DMS 273 treated with DMSO at 0.1 percent for 48 hours (cell line): ENCODE data around the gene ADAMTS15.
"Not testable (repeated sequence)": the region's sequence is repeated elsewhere in the genome, so short reads cannot be mapped to it uniquely, and the experiment has no call there.

Experiments used
- DNase-seq: peaks from one replicate; lab custom pipeline; 2025; lab: John Stamatoyannopoulos, UW

Gene ADAMTS15

DNA sequence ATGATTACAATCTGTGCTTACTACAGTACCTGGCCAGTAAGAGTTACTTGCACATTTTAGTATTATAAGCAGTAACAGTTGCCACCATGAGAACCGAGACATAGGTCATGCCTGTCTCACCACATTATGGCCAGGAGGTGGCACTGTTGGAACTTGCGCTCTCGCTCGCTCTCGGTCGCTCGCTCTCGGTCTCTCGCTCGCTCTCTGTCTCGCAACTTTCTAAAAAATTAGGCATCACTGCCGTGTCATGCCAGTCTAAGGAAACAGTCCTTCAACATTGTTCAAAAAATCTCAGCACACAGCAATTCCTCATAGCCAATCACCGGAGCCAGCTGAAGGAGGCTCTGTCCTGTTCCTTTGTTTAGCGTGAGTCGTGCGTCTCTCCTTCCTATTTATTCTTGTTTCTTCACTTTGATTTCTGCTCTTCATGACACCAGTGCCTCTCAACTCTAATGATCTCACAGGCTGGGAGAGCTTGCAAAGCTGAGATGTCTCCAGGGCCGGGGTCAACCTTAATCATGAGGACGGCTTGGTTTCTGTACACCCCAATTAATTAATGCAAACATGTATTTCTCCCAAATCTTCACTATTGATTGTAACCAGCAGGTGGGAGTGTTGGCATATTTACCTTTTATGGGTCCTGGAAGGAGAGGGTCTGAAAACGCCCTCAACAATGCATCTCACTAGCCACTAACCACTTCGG, 13.8 kb upstream of the ADAMTS15 start:
- DNase-seq: peak; percentile 33

DNA sequence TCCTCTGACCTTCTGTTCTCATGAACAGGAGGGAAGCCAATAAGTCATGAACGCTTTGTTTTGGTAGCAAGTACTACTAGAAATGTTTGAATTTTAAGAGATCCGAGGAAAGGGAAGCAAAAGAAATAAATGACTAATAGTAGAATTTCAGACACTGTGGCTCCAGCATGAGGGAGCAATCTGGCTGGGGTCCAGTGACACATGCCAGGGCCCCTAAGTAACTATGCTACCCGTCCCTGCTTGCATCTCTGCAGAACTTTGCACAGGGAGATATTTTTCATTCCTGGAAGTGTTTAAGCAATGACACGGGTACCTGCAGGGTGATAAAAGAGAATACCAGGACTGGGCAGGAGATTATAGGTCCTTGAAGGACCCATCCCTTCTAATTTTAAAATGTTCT, 12.8 kb upstream of the ADAMTS15 start:
- DNase-seq: no peak

DNA sequence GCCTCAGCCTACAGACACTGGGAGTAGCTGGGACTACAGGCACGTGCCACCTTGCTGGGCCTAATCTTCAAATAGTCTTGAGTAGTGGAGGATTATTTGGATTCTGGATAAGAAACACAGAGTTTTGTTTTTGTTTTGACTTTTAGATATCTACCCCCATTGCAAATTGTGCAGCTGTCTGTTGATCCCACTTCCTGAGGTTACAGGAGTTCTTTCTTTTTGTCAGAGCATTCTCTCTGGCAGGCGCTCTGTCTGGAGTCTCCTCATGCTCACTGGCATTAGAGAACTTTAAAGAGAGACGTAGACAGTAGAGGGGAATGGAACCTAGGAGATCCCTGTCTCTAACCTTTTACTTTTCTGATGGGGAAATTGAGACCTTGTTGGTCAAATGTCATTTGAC, 12.3 kb upstream of the ADAMTS15 start:
- no peak for DNase-seq

DNA sequence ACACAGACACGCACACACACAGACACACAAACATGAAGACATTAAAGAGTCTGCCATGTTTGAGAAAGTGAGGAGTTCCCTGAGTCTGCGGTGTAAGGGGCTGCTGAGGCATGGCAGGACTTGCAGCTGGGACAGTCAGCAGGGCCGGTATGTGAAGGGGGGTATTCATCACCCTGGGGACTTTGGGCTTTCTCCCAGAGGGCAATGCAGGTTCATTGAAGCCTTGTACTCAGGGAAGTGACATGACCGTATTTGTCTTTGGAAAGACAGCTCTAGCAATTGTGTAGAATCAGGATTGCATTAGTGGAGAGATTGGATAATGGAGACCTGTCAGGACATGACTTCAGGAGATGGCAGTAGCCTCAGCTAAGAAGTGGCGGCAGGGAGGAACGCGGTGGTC, 10.6 kb upstream of the ADAMTS15 start:
- DNase-seq: no peak

DNA sequence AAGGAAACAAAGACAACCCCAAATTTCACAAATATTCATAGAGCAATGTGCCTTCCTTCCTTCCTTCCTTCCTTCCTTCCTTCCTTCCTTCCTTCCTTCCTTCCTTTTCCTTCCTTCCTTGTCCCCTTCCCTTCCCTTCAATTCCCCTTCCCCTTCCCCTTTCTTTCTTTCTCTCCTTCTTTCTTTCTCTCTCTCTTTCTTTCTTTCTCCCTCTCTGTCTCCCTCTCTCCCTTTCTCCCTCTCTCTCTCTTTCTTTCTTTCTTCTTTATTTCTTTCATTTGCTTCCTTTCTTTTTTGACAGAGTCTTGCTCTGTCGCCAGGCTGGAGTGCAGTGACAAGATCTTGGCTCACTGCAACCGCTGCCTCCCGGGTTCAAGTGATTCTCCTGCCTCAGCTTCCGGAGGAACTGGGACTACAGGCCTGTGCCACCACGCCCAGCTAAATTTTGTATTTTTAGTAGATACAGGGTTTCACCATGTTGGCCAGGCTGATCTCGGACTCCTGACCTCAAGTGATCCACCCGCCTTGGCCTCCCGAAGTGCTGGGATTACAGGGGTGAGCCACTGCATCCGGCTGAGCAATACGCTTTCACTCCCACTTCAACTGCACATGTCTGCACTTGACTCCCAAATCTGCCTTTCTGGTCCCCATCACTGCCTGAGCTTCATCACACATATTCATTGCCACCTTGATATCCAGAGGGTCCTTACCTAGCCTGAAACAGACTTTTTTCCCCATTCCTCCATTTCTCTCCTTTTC, 9.9 kb upstream of the ADAMTS15 start:
- not testable (repeated sequence) for DNase-seq

DNA sequence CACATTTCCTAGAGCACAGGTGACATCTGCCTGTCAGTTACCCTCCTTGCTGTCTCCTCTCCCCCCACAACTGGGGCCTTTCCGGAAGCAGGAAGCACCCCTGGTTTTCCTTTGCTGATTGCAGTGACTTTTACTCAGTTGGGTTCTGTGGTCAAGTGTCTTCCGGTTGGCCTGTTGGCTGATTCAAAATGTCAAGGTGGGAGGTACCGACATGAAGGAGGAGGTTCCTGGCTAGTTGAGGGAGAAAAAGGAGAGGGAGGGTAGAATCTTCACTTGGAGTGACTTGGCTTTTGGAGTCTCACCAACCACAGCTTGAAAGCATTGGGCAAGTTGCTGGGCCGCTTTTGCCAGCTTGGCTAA, 9.3 kb upstream of the ADAMTS15 start:
- DNase-seq: no peak

DNA sequence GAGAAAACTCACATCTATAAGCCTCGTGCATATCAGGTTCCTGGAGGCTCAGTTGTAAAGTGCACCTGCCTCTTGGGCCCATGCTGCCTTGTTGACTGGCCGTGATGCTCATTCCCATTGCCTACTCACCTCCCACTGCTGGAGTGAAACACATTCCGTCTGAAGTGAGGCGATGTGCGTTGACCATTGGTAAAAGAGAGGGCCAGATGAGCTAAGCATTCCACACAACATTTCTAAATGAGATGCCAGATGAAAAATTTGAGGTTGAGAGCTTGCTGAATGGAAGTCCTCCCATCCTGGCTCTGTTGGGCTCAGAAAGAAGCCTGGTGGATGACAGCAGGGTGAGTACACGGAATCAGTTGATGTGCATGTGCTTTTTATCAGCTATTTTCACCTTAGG, 8.6 kb upstream of the ADAMTS15 start:
- DNase-seq: no peak

DNA sequence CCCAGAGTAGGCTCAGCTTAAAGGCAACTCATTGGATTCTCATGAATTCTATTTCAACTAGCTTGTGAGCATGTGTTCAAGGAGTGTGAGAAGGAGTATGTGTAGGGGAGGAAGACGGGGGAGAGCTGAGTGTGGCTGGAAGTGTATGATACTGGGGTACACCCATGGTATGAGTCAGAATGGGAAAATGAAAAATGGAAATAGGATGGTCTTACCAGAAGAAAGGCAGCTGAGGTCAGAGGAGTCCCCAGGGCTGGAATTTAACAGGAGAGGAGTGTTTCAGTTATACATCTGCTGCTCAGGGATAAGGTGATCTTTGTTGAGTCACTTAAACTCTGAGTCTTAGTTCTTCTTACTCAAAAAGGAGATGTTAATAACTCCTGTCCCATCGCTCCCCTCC, 6.7 kb upstream of the ADAMTS15 start:
- no peak for DNase-seq

DNA sequence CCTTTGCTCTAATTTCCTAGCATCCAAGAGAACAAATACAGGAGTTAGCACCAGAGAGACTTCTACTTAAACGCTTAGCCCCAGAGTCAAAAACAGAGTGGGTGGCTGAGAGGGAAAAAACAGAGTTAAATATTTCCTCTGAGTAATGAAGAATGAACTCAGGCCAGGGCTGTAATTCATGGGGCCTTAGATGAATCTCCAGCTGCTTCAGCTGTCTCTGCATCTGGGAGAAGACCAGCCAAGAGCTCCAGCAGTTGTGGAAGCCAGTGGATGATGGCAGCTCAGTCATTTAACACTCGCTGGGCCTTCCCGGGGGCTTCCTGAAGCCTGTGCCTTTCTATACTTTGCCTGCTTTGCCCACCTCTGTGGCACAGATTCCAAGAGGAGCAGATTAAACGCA, 5.7 kb upstream of the ADAMTS15 start:
- no peak for DNase-seq

DNA sequence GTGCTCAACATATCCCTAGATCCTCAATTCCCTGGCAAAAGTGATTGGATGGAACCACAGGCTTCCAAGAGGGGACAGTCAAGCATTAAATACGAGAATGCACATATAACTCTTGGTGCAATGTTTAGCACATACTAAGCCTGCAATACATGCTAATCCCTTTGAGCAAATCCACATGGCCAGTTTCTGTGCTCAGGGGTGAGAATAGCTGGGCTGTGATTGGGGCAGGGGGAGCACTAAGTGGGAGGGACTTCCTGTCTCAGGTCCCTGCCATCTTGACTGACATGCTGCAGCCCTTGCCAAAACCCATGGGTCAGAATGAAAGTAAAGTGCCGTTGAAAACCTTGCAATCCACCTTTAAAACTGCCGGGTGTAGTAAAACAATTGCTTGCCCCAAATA, 2.7 kb upstream of the ADAMTS15 start:
- no peak for DNase-seq

DNA sequence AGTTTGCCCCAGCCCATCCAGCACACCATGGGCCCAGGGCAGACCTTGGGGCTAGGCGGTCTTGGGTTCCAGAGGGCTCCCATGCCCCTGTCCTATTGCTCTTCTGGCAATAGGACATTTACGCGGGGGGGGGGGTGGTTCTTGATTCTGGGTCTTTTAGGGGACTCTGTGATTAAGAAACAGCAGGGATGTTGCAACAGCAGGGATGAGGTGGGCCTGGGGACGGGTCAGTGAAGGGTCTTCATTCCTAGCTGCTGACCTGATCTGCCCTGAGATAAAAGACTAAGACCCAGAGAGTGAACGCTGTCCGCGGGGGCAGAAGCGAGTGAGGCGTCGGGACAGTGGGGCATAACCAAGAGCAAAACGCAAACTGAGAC, 418 bp upstream of the ADAMTS15 start:
- DNase-seq: no peak

DNA sequence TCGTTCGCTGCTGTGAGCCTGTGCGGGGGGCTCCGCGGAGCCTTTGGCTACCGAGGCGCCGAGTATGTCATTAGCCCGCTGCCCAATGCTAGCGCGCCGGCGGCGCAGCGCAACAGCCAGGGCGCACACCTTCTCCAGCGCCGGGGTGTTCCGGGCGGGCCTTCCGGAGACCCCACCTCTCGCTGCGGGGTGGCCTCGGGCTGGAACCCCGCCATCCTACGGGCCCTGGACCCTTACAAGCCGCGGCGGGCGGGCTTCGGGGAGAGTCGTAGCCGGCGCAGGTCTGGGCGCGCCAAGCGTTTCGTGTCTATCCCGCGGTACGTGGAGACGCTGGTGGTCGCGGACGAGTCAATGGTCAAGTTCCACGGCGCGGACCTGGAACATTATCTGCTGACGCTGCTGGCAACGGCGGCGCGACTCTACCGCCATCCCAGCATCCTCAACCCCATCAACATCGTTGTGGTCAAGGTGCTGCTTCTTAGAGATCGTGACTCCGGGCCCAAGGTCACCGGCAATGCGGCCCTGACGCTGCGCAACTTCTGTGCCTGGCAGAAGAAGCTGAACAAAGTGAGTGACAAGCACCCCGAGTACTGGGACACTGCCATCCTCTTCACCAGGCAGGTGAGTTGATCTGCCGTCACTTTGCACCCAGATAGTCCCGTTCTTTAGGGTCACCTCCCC, 1.0 kb downstream of the ADAMTS15 start:
- no peak for DNase-seq

DNA sequence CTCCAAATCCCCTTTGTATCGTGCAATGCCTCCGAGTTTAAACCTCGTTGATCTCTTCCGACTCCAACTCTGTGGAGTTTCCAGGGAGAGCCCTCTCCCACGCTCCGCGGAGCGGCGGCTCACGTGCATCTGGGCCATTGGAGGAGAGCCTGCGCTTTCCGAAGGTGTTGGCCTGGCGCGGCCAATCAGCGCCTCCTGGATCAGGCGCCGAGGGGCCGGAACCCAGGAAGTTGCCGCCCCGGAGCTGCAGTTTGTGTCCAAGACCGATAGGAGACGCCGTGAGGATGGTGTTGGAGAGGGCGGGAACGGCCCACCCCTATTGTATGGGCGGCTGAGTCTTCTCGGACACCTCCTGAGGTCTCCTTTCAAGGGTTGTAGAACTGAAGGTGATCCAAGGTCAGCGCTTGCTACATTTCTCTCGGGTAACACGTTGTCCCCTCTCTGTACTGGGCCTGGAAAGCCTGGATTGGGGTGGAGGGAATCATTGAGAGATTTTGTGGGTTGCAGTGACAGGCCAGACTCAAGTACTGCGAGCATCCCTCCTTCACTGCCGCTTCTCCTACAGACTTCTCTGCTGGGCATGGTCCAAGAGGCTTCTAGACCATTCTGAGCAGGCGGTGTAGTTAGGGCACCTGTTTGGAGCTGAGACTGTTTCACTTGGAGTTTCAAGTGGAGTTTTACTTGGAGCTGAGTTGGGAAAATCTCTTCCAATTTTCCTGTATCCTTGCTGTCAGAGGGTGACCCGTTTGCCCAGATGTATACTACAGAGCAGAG, 1.7 kb downstream of the ADAMTS15 start:
- no peak for DNase-seq

DNA sequence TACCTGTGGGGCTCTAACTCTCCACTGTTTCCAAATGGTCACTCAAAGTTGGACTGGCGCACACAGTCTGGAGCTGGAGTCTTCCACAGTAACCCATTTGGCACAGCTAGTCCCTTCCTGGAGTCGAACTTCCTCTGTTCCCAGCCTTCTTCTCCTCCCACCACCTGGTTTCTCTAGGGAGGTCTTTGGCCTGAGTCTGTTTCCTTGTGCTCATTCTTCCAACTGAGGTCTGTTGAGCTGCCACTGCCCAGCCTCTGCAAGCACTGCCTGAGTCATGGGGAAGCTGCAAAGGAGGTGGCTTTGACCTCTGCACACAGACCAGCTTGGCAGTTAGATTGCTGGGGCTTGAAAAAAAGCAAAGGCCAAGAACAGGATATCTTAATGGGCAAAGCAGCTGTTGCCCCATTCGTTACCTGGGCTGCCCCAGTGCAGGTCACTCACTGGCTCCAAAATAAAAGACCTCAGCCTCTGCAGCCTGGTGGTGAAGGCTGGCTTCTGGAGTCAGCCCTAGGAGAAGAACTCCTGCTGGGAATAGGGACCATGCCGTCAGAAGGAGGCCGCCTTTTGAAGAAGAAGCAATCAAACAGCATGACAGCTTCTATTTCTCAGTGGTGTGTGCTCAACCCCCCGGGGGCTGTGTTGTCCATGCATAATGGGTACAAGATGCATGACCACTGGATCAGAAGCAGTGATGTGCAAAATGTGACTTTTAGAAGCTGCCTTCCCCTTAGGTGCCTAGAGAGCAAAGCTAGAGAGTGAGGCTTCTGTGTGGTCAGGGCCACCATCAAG, 3.0 kb downstream of the ADAMTS15 start:
- DNase-seq: no peak

DNA sequence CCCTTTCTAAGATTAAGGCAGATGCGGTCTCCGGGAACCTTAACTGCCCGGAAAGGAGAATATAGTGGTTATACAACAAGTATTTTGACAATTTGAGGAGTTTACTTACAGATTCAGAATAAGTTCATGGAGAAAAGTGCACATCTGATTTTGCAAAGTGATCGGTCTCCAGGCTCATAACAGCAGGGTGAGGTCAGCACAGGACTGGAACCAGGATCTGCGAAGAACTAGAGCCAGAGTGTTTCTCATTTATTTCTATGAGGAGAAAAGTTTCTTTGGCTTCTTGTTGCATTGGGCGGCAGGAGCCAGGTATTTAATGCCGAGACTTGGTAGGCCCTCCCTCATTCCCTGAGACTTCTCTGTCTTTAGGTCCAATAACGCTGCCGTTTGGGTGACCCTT, 3.7 kb downstream of the ADAMTS15 start:
- DNase-seq: no peak

DNA sequence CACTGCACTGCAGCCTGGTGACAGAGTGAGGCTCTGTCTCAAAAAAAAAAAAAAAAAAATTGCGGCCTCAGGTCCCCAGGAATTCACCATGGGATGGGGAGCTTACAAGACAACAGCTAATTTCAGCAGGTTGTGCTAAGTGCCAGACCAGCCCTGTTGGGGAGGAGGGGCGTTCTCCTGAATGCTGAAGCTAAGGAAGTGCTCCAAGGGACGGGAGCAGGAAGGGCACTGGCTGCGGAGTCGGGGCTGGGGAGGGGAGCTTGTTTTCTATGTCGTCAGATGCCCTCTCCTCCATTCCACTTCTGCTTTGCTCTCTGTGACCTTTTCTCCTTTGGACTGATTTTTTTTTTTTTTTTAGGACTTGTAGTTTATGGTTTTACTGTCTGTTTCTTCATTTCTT, 4.5 kb downstream of the ADAMTS15 start:
- no peak for DNase-seq

DNA sequence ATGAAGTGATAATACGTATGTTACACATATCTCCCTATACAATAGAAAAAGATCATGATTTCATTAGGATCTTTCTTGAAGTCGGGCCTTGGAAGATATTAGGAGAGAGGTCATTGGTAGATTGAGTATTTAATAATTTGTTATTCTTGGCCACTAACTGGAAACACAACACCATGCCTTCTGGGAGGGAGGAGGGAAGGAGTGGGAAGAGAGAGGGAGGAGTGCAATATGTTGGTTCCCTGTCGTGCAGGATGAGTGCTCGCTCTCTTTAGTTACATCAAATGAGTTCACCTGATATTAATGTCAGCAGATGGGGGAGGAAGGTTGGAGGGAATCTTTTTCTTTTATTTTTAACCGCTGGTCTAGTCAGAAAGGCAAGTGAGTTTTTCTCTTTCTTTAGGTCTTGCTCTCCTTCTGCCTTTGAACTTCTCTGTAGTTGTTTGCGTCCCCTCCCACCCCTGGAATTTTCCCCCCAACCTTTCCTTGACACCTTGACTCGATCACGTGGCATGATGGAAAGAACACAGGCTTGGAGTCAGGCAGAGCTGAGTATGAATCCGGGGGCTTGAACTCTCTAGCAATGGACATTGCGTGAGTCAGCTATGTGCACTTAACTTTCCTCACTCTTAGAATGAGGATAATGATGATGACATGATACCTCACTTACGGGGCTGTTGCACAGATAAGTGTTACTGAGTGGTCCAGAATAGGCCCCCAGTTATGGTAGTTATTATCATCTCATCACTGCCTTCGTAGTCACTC, 6.2 kb downstream of the ADAMTS15 start:
- no peak for DNase-seq

DNA sequence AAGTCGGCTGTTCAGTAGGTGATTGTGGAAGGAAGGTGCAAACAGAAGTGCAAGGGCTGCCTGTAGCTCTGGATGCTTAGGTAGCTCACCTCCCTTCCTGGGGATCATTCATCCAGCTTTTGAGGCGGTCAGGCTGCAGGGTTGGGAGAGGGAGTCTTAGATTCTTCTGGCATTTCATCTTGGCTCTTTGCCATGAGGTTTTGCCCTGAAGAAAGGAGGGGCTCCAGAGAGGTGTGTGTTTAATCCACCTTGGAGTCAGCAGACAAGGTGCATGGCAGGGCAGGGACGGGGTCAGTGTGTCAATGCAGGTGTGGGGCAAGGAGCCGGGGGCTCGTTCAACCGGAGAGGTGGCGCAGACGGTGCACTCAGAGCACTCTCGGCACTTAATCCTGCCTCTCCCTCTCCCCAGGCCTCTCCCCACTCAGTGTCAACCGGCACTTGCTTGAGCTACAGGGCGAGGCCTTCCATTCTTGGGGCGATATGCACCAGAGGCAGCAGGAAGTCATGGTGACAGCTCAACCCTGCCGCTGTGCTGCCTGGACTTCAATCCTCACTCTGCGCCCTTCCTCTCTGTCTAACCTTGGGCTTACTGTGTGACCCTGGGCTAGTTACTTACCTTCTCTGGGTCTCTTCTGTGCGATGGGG, 7.2 kb downstream of the ADAMTS15 start:
- DNase-seq: no peak

DNA sequence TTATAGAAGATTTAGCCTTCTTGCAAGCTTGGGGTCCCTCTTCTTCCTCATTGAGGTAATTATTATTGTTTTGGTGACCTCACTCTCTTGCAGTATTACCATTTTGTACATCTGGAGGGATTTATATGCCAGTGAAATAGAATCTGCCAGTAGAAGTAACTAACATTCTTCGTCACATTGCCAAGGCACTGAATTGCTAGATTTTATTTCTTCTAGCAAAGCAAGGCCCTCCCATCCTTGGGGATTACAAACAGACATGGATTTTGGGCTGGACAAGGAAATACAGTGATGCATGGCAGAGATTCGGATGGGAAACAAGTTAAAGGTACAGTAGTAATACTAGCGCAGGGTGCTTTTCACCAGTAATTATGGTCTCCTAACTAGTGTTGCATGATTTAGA, 7.8 kb downstream of the ADAMTS15 start:
- DNase-seq: no peak

DNA sequence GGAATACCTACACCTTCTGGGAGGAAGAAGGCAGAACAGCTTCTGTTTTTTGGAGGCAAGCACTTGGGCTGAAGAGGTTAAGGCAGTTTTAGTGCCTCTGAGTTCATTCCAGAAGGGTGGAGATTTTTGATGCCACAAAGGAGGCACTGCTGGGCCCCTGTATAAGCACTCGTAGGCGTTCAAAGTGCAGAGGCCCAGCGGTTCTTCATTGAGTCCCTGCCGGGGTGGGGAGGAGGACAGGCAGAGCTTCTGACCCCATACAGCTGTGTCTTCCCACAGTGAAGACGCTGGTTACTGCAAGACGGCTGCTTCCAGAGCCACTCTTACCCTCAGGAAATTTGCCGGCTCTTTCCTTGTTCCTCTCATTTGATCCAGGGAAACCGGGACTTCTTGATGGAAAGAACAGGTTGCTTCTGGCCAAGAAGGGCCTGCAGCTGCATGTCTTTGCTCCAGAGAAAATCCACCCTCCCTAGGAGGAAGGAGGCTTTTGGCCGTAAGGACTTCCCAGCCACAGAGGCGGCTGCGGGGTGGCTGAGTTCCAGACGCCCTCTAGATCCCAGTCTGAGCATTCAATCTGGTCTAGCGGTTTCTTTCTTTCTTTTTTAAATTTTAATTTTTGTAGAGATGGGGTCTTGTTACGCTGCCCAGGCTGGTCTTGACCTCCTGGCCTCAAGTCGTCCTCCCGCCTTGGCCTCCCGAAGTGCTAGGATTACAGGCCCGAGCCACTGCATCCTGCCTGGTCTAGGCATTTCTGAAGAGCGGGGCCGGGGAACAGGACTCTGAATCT, 9.4 kb downstream of the ADAMTS15 start:
- DNase-seq: no peak
